Measurements from ENCODE around the gene RNF8.

Gene RNF8

GRCh38 chr6:37309046-37309445 is 44.7 kb upstream of the RNF8 start:
- peaks cover 28% of the 10 kb centered on the region for H3K36me3 ChIP-seq
- H3K4me3 ChIP-seq (ENCODE audit: low read depth, low read length) = no peak overlapping the region
- no peaks in the 10 kb centered on the region for H3K9me3 ChIP-seq (ENCODE audit: severe bottlenecking)
- H3K27me3 ChIP-seq (ENCODE audit: insufficient read depth, low read depth, severe bottlenecking) = no peaks in the 10 kb centered on the region
- no peak overlapping the region for H3K27ac ChIP-seq
- DNase-seq = no peak
- no peak for TF ChIP-seq CTCF (IDR thresholded peaks at IDR 0.05; ENCODE audit: low read depth, low read length)

- no peak for DNase-seq
- H3K27ac ChIP-seq = no peak overlapping the region
- no peaks in the 10 kb centered on the region for H3K9me3 ChIP-seq (ENCODE audit: severe bottlenecking)
- H3K27me3 ChIP-seq (ENCODE audit: insufficient read depth, low read depth, severe bottlenecking) = no peaks in the 10 kb centered on the region
- H3K4me3 ChIP-seq (ENCODE audit: low read depth, low read length) = no peak overlapping the region
- H3K36me3 ChIP-seq = peaks cover 29% of the 10 kb centered on the region
- TF ChIP-seq CTCF (IDR thresholded peaks at IDR 0.05; ENCODE audit: low read depth, low read length) = no peak
These were observed 44.1 kb upstream of the RNF8 start for GRCh38 chr6:37309692-37310091.

GRCh38 chr6:37310966-37311365 is 42.8 kb upstream of the RNF8 start:
- H3K27ac ChIP-seq = no peak overlapping the region; the same call in 1 of the 2 replicates
- no peaks in the 10 kb centered on the region for H3K9me3 ChIP-seq (ENCODE audit: severe bottlenecking)
- TF ChIP-seq CTCF (IDR thresholded peaks at IDR 0.05; ENCODE audit: low read depth, low read length) = no peak
- no peak for DNase-seq
- no peak overlapping the region for H3K4me3 ChIP-seq (ENCODE audit: low read depth, low read length)
- peaks cover 41% of the 10 kb centered on the region for H3K36me3 ChIP-seq
- no peaks in the 10 kb centered on the region for H3K27me3 ChIP-seq (ENCODE audit: insufficient read depth, low read depth, severe bottlenecking)

GRCh38 chr6:37311741-37312473 is 41.9 kb upstream of the RNF8 start:
- Histone ChIP-seq H3K27ac (peak overlapping the region; percentile 30), H3K4me3 (ENCODE audit: low read depth, low read length) (no peak overlapping the region), H3K9me3 (ENCODE audit: severe bottlenecking) (no peaks in the 10 kb centered on the region), H3K36me3 (peaks cover 45% of the 10 kb centered on the region), H3K27me3 (ENCODE audit: insufficient read depth, low read depth, severe bottlenecking) (no peaks in the 10 kb centered on the region)
- DNase-seq = no peak
- no peak for TF ChIP-seq CTCF (IDR thresholded peaks at IDR 0.05; ENCODE audit: low read depth, low read length)

- DNase-seq = no peak
- H3K27ac ChIP-seq = no peak overlapping the region
- H3K36me3 ChIP-seq = peaks cover 59% of the 10 kb centered on the region
- H3K27me3 ChIP-seq (ENCODE audit: insufficient read depth, low read depth, severe bottlenecking) = no peaks in the 10 kb centered on the region
- H3K4me3 ChIP-seq (ENCODE audit: low read depth, low read length) = no peak overlapping the region
- no peak for TF ChIP-seq CTCF (IDR thresholded peaks at IDR 0.05; ENCODE audit: low read depth, low read length)
- no peaks in the 10 kb centered on the region for H3K9me3 ChIP-seq (ENCODE audit: severe bottlenecking)
These were observed 39.9 kb upstream of the RNF8 start for GRCh38 chr6:37313723-37314486.

Data from WERI-Rb-1 (cell line).